ENCODE data around the gene FRS2.

GRCh38 chr12:69459477-69459876, 10.7 kb upstream of the FRS2 start:
- TF ChIP-seq CTCF (IDR thresholded peaks at IDR 0.05) (no peak), POLR2A (IDR thresholded peaks at IDR 0.05) (no peak), EP300 (IDR thresholded peaks at IDR 0.05) (no peak)
